Measurements from ENCODE around the gene ATP1A3. TPM values are rescaled to one million over a fixed set of nuclear protein-coding genes. Genes with fewer than 3 reads are reported as not detected.
"Not testable (repeated sequence)": the region's sequence is repeated elsewhere in the genome, so short reads cannot be mapped to it uniquely, and the experiment has no call there.

ATP1A3 gene
- 4.0 and 8.3 TPM in 2 replicates for total RNA-seq (2014; rRNA removed)
- Bru-seq, nascent RNA = not detected
- BruChase-seq, experiment 1, labeled RNA remaining after a 6-hour chase = percentile 26 among the genes with signal in this experiment
- BruChase-seq, experiment 2, labeled RNA remaining after a 2-hour chase = percentile 20 among the genes with signal in this experiment
- long read RNA-seq, partial matches to known transcripts = 2 of 4 reads
- long read RNA-seq, other reads (novel, unspliced or antisense) = 1 of 4 reads

DNA sequence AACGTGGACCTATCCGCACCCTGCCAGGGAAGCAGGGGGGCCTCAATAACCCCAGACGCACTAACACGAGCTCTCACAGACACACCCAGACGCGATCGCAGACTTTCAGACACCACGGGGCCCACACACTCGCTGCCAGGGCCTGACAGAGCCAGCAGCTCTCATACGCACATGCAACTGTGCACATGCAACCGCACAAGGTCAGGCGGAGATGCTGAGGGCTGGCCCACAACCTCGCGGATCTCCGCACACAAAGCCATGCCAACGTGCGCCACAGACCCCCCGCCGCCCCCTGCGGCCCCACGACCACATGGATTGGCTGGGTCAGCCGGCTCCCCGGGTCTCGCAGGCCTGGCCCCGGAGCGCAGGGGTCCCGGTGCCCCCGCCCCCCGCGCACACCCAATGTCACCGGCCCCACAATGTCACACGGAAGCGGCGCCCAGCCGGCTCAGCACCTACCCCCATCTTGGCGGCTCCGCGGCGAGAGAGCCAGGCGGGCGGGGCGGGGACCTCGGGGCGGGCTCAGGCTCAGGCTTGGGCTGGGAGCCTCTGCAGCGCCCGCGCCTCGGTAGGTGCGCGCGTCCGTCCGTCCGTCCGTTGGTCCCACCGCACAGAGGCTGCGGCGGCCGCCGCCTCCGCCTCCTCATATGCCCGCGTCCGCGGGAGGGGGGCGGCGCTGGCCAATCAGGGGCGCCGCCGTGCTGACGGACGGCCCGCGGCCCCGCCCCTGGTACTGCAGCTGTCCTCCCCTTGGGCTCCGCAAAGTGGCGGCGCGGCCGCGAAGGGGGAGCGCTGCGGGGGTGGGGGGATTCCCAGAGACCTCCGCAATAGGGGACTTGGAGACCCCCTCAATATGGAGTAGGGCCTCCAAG, at the start of gene ATP1A3:
TSS of gene ATP1A3 (minus strand) at position 619 of the 872 bp plus-strand sequence. CDS start at position 465, 154 bp downstream.
- Histone ChIP-seq H3K4me1 (ENCODE audit: insufficient read depth, low read length) (no peaks in the 10 kb centered on the region), H2AFZ (ENCODE audit: low read length) (peak within 1 kb of the TSS; percentile 86), H3K27ac (ENCODE audit: low read length) (no peak within 1 kb of the TSS), H3K27me3 (ENCODE audit: low read length) (peaks cover 6% of the 10 kb centered on the region), H3K9ac (ENCODE audit: low read length) (no peak within 1 kb of the TSS), H4K20me1 (ENCODE audit: low read length) (no peaks in the 10 kb centered on the region), H3K4me2 (ENCODE audit: low read length) (peak within 1 kb of the TSS; percentile 80), H3K9me2 (replicated peaks; ENCODE audit: low read length) (no peaks in the 10 kb centered on the region), H3F3A (ENCODE audit: low read length, unreplicated experiment) (no peaks in the 10 kb centered on the region), H3K36me3 (ENCODE audit: low read depth, low read length) (no peaks in the 10 kb centered on the region), H3K79me2 (ENCODE audit: low read length) (no peaks in the 10 kb centered on the region), H3K9me3 (ENCODE audit: low read length) (no peaks in the 10 kb centered on the region), H3K4me3 (ENCODE audit: low read length) (peak within 1 kb of the TSS; percentile 67)
- BruUV-seq (replicated peaks) = no TSS peak
- TF ChIP-seq EZH2 (IDR thresholded peaks at IDR 0.05; ENCODE audit: low read length, unreplicated experiment) (no peak), EZH2phosphoT487 (IDR thresholded peaks at IDR 0.05; ENCODE audit: borderline replicate concordance, low read length) (no peak)
- TF ChIP-seq, protein P1, sequence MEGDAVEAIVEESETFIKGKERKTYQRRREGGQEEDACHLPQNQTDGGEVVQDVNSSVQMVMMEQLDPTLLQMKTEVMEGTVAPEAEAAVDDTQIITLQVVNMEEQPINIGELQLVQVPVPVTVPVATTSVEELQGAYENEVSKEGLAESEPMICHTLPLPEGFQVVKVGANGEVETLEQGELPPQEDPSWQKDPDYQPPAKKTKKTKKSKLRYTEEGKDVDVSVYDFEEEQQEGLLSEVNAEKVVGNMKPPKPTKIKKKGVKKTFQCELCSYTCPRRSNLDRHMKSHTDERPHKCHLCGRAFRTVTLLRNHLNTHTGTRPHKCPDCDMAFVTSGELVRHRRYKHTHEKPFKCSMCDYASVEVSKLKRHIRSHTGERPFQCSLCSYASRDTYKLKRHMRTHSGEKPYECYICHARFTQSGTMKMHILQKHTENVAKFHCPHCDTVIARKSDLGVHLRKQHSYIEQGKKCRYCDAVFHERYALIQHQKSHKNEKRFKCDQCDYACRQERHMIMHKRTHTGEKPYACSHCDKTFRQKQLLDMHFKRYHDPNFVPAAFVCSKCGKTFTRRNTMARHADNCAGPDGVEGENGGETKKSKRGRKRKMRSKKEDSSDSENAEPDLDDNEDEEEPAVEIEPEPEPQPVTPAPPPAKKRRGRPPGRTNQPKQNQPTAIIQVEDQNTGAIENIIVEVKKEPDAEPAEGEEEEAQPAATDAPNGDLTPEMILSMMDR (conservative IDR thresholded peaks at IDR 0.05; ENCODE audit: low read depth, low read length) = no peak
- DNase-seq (peak; percentile 57), ATAC-seq (peak; percentile 75)
- CTCF ChIA-PET = no interaction called here
- intact Hi-C loops (cut with micrococcal nuclease) = no loop called here
- POLR2A ChIA-PET (ENCODE audit: unreplicated experiment) = no interaction called here

DNA sequence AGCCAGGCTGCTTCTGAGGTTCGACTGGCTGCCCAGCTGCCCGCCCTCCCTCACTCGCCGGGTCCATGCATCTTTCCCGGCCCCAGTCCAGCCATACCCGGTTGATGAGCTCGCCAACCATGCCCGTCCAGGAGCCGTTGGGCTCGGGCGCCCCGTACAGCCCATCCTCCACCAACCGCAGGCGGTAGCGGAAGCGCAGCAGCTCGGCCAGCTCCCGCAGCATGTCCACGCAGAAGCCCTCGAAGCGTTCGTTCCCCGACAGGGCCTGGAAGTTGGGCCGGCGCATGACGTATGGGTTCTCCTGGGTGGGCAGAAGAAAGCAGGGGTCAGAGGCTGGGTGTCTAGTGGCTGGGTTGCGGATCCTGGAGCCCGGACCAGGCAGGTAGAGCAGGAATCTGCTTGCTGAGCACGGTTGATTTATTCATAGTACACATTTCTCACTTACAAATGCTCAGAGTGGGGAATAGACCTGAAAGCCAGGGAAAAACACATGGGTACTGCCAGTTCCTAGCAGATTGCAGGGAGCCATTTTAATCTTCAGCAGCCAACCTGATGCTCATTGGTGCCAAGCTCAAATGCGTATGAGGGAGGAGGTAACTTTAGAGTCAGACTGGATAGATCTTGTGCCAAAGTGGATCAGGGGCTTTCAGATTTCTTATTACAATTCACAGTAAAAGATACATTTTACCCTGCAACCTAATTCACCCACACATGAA, 48.6 kb upstream of the ATP1A3 start:
- CTCF ChIA-PET = no interaction called here
- H3K9me3 ChIP-seq (ENCODE audit: low read length) = no peaks in the 10 kb centered on the region
- BruUV-seq (replicated peaks) = no TSS peak
- POLR2A ChIA-PET (ENCODE audit: unreplicated experiment) = no interaction called here
- no peaks in the 10 kb centered on the region for H3F3A ChIP-seq (ENCODE audit: low read length, unreplicated experiment)
- no peaks in the 10 kb centered on the region for H3K27me3 ChIP-seq (ENCODE audit: low read length)
- H4K20me1 ChIP-seq (ENCODE audit: low read length) = no peaks in the 10 kb centered on the region
- H3K4me2 ChIP-seq (ENCODE audit: low read length) = no peak overlapping the region
- H3K9me2 ChIP-seq (replicated peaks; ENCODE audit: low read length) = no peaks in the 10 kb centered on the region
- intact Hi-C loops (cut with micrococcal nuclease) = no loop called here
- no peaks in the 10 kb centered on the region for H3K4me1 ChIP-seq (ENCODE audit: insufficient read depth, low read length)
- no peak overlapping the region for H3K4me3 ChIP-seq (ENCODE audit: low read length)
- no peak overlapping the region for H2AFZ ChIP-seq (ENCODE audit: low read length)
- H3K27ac ChIP-seq (ENCODE audit: low read length) = no peak overlapping the region
- no peak for TF ChIP-seq EZH2 (IDR thresholded peaks at IDR 0.05; ENCODE audit: low read length, unreplicated experiment)
- TF ChIP-seq, protein P1 (conservative IDR thresholded peaks at IDR 0.05; ENCODE audit: low read depth, low read length) = no peak
- TF ChIP-seq EZH2phosphoT487 (IDR thresholded peaks at IDR 0.05; ENCODE audit: borderline replicate concordance, low read length) = no peak
- H3K36me3 ChIP-seq (ENCODE audit: low read depth, low read length) = no peaks in the 10 kb centered on the region
- no peaks in the 10 kb centered on the region for H3K79me2 ChIP-seq (ENCODE audit: low read length)
- H3K9ac ChIP-seq (ENCODE audit: low read length) = no peak overlapping the region
- DNase-seq (no peak), ATAC-seq (no peak)

- H3K9me3 ChIP-seq (ENCODE audit: low read length); H3F3A ChIP-seq (ENCODE audit: low read length, unreplicated experiment); H3K4me1 ChIP-seq (ENCODE audit: insufficient read depth, low read length); H3K79me2 ChIP-seq (ENCODE audit: low read length); H3K4me2 ChIP-seq (ENCODE audit: low read length); H3K4me3 ChIP-seq (ENCODE audit: low read length); POLR2A ChIA-PET (ENCODE audit: unreplicated experiment); H3K9me2 ChIP-seq (replicated peaks; ENCODE audit: low read length); ATAC-seq; BruUV-seq (replicated peaks); H4K20me1 ChIP-seq (ENCODE audit: low read length); H3K27me3 ChIP-seq (ENCODE audit: low read length); H3K9ac ChIP-seq (ENCODE audit: low read length); H3K36me3 ChIP-seq (ENCODE audit: low read depth, low read length); H2AFZ ChIP-seq (ENCODE audit: low read length); DNase-seq; intact Hi-C loops (cut with micrococcal nuclease); H3K27ac ChIP-seq (ENCODE audit: low read length); CTCF ChIA-PET: not testable (repeated sequence)
Measured at GRCh38 chr19:42040491-42040890, 46.5 kb upstream of the ATP1A3 start.

All from PC-3 (cell line).